ENCODE data around the gene SOAT1.
A peak's percentile ranks its signal among the peaks of the same experiment; 100 is the strongest.

SOAT1 gene

GRCh38 chr1:179298952-179299351, 5.4 kb downstream of the SOAT1 start:
- TF ChIP-seq ZC3H10 (CRISPR knock-in tag; IDR thresholded peaks at IDR 0.05) (no peak), PATZ1 (CRISPR knock-in tag; IDR thresholded peaks at IDR 0.05; ENCODE audit: borderline replicate concordance) (no peak), TCF4 (CRISPR knock-in tag; IDR thresholded peaks at IDR 0.05; ENCODE audit: borderline replicate concordance) (no peak), ESRRG (CRISPR knock-in tag; IDR thresholded peaks at IDR 0.05) (no peak)
- no peak for ATAC-seq

DNA sequence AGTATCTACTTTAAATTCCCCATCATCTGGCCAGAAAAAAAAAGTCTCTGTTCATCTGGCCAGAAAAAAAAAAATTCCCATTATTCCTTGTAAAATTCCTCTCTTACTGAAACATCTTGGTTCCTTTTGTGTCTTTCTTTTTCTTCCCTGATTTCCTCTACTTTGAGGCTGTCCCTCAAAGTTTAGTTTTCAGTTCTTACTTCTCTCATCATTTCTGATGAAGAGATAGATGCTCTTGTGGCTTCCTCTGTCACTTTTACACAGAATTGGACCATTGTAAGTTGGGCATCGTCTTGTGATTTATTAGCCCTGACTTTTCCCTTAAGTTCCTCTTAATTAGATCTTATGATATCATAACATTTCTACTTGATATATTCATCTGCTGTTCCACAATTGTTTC, 6.5 kb downstream of the SOAT1 start:
- TF ChIP-seq ZC3H10 (CRISPR knock-in tag; IDR thresholded peaks at IDR 0.05): peak; percentile 75; the same call in 1 of the 2 replicates
- no peak for TF ChIP-seq RARB (CRISPR knock-in tag; IDR thresholded peaks at IDR 0.05)
- ATAC-seq: no peak

DNA sequence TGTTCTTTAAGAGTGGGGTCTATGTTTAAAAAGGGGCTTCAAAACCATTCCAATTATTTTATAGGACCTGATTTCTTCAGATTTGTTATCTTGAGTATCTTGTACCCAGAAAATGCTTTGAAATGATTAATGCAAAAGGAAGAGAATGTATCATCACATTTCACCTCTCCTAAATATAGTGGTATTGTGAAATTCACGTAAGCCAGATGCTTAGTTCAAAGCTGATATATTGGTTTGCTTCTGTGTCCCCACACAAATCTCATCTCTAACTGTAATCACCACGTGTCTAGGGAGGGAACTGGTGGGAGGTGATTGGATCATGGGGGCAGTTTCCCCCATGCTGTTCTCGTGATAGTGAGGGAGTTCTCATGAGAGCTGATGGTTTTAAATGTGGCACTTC, 8.5 kb downstream of the SOAT1 start:
- TF ChIP-seq OSR1 (CRISPR knock-in tag; IDR thresholded peaks at IDR 0.05): no peak
- no peak for TF ChIP-seq BACH2 (CRISPR knock-in tag; IDR thresholded peaks at IDR 0.05; ENCODE audit: borderline replicate concordance)
- no peak for TF ChIP-seq CSDC2 (CRISPR knock-in tag; IDR thresholded peaks at IDR 0.05)
- TF ChIP-seq ZC3H10 (CRISPR knock-in tag; IDR thresholded peaks at IDR 0.05): no peak
- no peak for TF ChIP-seq ZFP3 (CRISPR knock-in tag; IDR thresholded peaks at IDR 0.05)
- no peak for TF ChIP-seq RARB (CRISPR knock-in tag; IDR thresholded peaks at IDR 0.05)
- no peak for TF ChIP-seq ESRRG (CRISPR knock-in tag; IDR thresholded peaks at IDR 0.05)
- no peak for TF ChIP-seq TCF4 (CRISPR knock-in tag; IDR thresholded peaks at IDR 0.05; ENCODE audit: borderline replicate concordance)
- TF ChIP-seq, protein P1, sequence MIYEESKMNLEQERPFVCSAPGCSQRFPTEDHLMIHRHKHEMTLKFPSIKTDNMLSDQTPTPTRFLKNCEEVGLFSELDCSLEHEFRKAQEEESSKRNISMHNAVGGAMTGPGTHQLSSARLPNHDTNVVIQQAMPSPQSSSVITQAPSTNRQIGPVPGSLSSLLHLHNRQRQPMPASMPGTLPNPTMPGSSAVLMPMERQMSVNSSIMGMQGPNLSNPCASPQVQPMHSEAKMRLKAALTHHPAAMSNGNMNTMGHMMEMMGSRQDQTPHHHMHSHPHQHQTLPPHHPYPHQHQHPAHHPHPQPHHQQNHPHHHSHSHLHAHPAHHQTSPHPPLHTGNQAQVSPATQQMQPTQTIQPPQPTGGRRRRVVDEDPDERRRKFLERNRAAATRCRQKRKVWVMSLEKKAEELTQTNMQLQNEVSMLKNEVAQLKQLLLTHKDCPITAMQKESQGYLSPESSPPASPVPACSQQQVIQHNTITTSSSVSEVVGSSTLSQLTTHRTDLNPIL (CRISPR knock-in tag; IDR thresholded peaks at IDR 0.05; ENCODE audit: low read depth): no peak
- no peak for TF ChIP-seq ISL1 (CRISPR knock-in tag; IDR thresholded peaks at IDR 0.05)
- no peak for TF ChIP-seq TOX (CRISPR knock-in tag; IDR thresholded peaks at IDR 0.05; ENCODE audit: borderline replicate concordance)
- TF ChIP-seq, protein P2, sequence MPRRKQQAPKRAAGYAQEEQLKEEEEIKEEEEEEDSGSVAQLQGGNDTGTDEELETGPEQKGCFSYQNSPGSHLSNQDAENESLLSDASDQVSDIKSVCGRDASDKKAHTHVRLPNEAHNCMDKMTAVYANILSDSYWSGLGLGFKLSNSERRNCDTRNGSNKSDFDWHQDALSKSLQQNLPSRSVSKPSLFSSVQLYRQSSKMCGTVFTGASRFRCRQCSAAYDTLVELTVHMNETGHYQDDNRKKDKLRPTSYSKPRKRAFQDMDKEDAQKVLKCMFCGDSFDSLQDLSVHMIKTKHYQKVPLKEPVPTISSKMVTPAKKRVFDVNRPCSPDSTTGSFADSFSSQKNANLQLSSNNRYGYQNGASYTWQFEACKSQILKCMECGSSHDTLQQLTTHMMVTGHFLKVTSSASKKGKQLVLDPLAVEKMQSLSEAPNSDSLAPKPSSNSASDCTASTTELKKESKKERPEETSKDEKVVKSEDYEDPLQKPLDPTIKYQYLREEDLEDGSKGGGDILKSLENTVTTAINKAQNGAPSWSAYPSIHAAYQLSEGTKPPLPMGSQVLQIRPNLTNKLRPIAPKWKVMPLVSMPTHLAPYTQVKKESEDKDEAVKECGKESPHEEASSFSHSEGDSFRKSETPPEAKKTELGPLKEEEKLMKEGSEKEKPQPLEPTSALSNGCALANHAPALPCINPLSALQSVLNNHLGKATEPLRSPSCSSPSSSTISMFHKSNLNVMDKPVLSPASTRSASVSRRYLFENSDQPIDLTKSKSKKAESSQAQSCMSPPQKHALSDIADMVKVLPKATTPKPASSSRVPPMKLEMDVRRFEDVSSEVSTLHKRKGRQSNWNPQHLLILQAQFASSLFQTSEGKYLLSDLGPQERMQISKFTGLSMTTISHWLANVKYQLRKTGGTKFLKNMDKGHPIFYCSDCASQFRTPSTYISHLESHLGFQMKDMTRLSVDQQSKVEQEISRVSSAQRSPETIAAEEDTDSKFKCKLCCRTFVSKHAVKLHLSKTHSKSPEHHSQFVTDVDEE (CRISPR knock-in tag; IDR thresholded peaks at IDR 0.05): no peak
- TF ChIP-seq ZFP30 (CRISPR knock-in tag; IDR thresholded peaks at IDR 0.05): no peak
- no peak for TF ChIP-seq SNAI2 (CRISPR knock-in tag; IDR thresholded peaks at IDR 0.05)
- TF ChIP-seq ARNTL (CRISPR knock-in tag; IDR thresholded peaks at IDR 0.05; ENCODE audit: borderline replicate concordance, low read depth): no peak
- no peak for TF ChIP-seq PPARA (CRISPR knock-in tag; IDR thresholded peaks at IDR 0.05; ENCODE audit: borderline replicate concordance)
- TF ChIP-seq GLIS3 (CRISPR knock-in tag; IDR thresholded peaks at IDR 0.05): no peak
- no peak for TF ChIP-seq PATZ1 (CRISPR knock-in tag; IDR thresholded peaks at IDR 0.05; ENCODE audit: borderline replicate concordance)
- no peak for ATAC-seq

GRCh38 chr1:179303200-179303785, 9.7 kb downstream of the SOAT1 start:
- ATAC-seq: no peak
- TF ChIP-seq ZNF8 (CRISPR knock-in tag; IDR thresholded peaks at IDR 0.05) (no peak), ZFP3 (CRISPR knock-in tag; IDR thresholded peaks at IDR 0.05) (no peak), ZNF70 (CRISPR knock-in tag; IDR thresholded peaks at IDR 0.05) (no peak), ZFP30 (CRISPR knock-in tag; IDR thresholded peaks at IDR 0.05) (no peak), ZNF565 (CRISPR knock-in tag; conservative IDR thresholded peaks at IDR 0.05; ENCODE audit: low read depth) (no peak), PATZ1 (CRISPR knock-in tag; IDR thresholded peaks at IDR 0.05; ENCODE audit: borderline replicate concordance) (no peak), BACH2 (CRISPR knock-in tag; IDR thresholded peaks at IDR 0.05; ENCODE audit: borderline replicate concordance) (no peak), TOX (CRISPR knock-in tag; IDR thresholded peaks at IDR 0.05; ENCODE audit: borderline replicate concordance) (no peak), PPARA (CRISPR knock-in tag; IDR thresholded peaks at IDR 0.05; ENCODE audit: borderline replicate concordance) (no peak), ESRRG (CRISPR knock-in tag; IDR thresholded peaks at IDR 0.05) (no peak)
- TF ChIP-seq, protein P1 (CRISPR knock-in tag; IDR thresholded peaks at IDR 0.05; ENCODE audit: low read depth): no peak
- TF ChIP-seq, protein P3, sequence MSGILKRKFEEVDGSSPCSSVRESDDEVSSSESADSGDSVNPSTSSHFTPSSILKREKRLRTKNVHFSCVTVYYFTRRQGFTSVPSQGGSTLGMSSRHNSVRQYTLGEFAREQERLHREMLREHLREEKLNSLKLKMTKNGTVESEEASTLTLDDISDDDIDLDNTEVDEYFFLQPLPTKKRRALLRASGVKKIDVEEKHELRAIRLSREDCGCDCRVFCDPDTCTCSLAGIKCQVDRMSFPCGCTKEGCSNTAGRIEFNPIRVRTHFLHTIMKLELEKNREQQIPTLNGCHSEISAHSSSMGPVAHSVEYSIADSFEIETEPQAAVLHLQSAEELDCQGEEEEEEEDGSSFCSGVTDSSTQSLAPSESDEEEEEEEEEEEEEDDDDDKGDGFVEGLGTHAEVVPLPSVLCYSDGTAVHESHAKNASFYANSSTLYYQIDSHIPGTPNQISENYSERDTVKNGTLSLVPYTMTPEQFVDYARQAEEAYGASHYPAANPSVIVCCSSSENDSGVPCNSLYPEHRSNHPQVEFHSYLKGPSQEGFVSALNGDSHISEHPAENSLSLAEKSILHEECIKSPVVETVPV (CRISPR knock-in tag; IDR thresholded peaks at IDR 0.05): no peak
